Activated CD8-positive, alpha-beta memory T cell treated with anti-CD3 and anti-CD28 coated beads for 4 hours (primary cell): ENCODE data around the gene CEP83.
"Not testable (repeated sequence)": the region's sequence is repeated elsewhere in the genome, so short reads cannot be mapped to it uniquely, and the experiment has no call there.

ENCODE experiments used
- DNase-seq, 2 donors: peaks; one replicate each; pipeline ENCODE4 v3.0.0-alpha.2; 2020; ENCODE audit warnings: low read depth in 2 of 2

CEP83 gene

GRCh38 chr12:94434171-94434570, 25.5 kb downstream of the CEP83 start:
- DNase-seq = no peak

DNA sequence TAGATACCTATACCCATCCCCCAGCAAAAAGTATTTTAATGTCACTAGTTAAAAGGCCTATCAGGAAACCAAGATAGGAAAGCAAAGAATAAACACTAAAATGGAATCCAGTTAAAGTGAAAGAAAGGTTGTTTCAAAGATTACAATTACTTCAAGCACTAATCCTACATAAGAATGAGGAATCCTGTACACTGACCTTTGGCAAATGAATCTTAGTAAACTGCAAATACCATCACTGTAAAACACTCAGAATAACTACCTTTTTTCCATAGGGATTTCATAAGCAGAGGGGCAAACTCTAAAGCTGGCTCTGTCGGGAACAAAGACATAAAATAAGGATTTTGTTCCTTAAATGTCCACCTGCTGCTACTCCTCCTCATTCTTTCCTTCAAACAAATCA, 25.9 kb downstream of the CEP83 start:
- no peak for DNase-seq

DNA sequence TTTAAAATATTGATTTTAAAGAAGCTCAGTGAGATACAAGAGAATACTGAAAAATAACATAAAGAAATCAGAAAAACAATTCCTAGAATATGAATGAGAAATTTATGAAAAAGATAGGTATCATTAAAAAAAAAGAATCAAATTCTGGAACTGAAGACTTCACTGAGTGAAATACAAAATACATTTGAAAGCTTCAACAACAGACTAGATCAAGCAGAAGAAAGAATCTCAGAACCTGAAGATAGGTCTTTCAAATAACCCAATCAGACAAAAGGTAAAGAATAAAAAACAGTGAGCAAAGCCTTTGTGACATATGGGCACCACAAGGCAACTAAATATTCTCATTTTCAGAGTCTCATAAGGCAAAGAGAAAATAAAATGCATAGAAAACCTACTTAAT, 29.4 kb downstream of the CEP83 start:
- no peak for DNase-seq

GRCh38 chr12:94429633-94430032, 30.0 kb downstream of the CEP83 start:
- DNase-seq = no peak

- DNase-seq = no peak
Measured at GRCh38 chr12:94429191-94429590, 30.5 kb downstream of the CEP83 start.

- no peak for DNase-seq
Measured at GRCh38 chr12:94427501-94428381, 31.9 kb downstream of the CEP83 start.

DNA sequence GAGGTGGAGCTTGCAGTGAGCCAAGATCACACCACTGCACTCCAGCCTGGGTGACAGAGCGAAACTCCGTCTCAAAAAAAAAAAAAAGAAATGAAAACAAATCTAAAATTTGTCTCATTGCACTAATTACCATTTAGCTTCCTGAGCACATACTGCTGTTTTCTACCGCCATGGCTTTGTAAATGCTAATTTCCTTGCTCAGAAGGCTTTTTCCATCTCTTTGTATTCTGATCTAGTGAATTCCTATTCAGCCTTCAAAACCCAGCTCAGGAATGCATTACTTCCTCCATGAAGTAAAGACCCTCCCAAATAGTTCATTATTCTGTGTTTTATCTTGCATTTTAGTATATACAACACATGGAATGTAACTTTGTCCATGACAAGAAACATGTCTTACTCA, 33.6 kb downstream of the CEP83 start:
- DNase-seq = no peak

DNA sequence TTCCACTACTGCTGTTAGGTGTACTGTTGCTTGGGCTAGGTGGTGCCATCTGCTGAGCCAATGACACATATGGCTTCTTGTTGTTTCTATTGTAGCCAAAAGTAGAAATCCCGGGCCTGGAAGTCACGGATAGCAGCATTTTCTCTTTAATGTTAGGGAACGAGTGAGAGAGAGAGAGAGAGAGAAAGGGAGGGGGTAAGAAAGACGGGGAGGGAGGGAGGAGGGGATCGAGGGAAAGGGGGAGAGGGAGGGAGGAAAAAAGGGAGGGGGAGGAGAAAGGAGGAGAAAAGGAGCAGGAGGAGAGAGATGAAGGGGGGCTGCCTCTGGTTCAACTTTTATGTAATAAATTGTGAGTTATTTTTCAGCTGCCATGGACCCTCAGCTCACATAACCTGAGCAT, 34.8 kb downstream of the CEP83 start:
- not testable (repeated sequence) for DNase-seq

GRCh38 chr12:94421868-94422740, 37.6 kb downstream of the CEP83 start:
- DNase-seq = no peak

DNA sequence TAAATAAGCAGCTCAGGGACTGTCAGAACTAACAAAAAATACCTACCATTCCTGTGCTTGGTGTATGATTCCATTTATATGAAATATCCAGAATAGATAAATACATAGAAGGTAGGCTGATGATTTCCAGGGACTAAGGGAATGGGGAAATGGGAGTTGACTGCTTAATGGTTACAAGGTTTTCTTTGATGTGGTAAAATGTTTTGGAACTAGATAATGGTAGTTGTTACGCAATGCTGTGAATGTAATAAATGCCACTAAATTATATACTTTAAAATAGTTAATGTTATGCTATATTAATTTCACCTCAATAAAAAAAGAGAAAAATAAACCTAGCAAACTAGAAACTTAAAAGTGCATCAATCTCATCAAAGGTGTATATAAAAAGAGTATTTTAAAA, 41.1 kb downstream of the CEP83 start:
- no peak for DNase-seq

GRCh38 chr12:94416613-94417012, 43.1 kb downstream of the CEP83 start:
- no peak for DNase-seq

GRCh38 chr12:94415066-94415465, 44.6 kb downstream of the CEP83 start:
- DNase-seq = no peak

DNA sequence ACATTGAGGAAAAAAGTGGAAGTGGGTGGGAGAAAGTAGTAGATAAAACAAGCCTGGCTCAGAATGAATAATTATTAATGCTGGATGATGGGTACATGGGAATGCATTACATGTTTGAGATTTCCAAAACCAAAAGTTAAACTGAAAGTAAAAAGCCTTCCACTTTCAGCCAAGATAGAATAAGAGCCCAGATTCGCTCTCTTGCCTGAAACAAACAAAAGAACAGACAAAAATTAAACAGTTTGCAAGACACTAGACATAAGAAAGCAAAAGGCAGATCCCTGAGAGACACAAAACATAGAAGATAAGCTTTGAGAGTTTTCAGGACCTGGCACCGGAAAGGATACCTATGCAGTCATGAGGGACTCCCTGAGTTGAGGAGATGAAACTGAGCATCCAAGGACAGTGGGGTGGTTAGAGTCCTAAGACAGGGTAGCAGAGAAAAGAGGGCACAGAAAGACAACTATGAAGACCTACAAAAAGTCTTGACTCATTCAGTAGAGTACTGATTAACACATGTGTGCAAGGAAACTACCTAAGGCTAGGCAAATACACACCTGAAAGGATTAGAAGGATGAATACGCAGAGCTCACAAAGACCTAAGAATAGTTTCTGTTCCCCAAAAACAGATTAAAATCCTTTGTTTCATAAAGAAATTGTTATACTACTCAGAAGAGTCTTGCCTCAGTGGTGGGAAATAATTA, 54.1 kb downstream of the CEP83 start:
- DNase-seq = no peak

DNA sequence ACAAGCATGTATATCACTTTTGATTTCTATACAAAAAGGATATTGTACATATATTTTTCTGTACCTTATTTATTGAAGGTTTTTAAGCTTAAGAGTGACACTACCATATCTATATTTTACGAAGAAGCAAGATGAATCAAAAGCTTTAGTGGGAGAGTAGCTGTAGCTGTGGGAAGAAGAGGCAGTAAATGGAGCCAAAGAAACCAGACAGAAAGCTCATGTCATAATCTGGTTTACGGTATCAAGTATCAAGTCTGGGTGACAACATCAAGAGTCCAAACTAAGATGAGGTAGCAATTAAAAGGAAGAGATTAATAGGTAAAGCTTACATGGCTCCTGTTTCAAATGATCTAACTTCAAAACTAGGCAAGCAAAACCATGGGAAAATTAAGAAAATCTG, 54.8 kb downstream of the CEP83 start:
- DNase-seq = no peak

- DNase-seq = no peak
Measured at GRCh38 chr12:94401326-94401725, 58.3 kb downstream of the CEP83 start.

DNA sequence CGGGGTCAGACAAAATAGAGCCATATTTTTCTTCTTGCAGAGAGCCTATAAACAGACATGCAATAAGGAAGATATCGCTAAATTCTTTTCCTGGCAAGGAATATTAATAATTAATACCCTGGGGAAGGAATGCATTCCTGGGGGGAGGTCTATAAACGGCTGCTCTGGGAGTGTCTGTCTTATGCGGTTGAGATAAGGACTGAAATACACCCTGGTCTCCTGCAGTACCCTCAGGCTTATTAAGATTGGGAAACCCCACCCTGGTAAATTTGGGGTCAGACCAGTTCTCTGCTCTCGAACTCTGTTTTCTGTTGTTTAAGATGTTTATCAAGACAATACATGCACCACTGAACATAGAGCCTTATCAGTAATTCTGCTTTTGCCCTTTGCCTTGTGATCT, 61.0 kb downstream of the CEP83 start:
- not testable (repeated sequence) for DNase-seq

DNA sequence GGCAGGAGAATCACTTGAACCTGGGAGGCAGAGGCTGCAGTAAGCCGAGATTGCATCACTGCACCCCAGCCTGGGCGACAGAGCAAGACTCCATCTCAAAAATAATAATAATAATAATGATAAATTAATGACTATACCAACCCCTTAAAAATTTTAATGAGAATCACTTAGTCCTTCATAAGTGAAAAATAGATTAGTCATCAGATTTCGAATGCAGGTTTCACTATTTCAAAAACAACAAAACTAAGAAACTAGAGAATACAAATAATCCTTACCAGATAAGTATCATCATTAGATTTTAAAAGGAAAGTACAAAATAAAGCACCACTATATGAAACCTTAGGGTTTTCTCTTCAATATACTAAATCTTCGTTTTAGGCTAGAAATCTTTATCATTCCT, 62.3 kb downstream of the CEP83 start:
- no peak for DNase-seq

GRCh38 chr12:94396014-94396413, 63.7 kb downstream of the CEP83 start:
- not testable (repeated sequence) for DNase-seq

- no peak for DNase-seq
Measured at GRCh38 chr12:94390130-94390485, 69.6 kb downstream of the CEP83 start.

- DNase-seq = not testable (repeated sequence)
Measured at GRCh38 chr12:94389482-94390129, 70.1 kb downstream of the CEP83 start.

DNA sequence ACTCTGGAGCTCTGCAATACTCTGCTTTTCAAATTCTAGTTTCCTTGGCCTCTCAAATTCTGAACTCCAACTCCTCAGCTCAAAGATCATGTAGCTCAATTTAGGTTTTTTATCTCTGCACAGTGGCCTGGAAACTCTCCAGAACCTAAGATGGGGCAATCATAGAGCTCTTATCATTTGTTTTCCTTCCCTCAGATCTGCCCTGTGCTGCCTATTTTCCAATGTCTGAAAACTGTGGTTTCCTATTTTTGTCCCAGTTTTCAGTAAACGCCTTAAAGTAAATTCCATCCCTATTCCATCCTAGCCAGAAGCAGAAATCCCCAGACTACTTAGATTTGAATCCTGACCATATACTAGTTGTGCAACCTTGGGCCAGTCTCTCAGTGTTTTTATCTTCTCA, 73.2 kb downstream of the CEP83 start:
- DNase-seq = no peak

- no peak for DNase-seq
Measured at GRCh38 chr12:94384030-94384429, 75.6 kb downstream of the CEP83 start.
